Medulla oblongata (tissue), 1 donor: ENCODE results near the gene KCTD16.

Experiments
- DNase-seq: peaks from one replicate; pipeline ENCODE4 v3.0.0-alpha.2; 2015; ENCODE audit errors: extremely low spot score

KCTD16 gene

DNA sequence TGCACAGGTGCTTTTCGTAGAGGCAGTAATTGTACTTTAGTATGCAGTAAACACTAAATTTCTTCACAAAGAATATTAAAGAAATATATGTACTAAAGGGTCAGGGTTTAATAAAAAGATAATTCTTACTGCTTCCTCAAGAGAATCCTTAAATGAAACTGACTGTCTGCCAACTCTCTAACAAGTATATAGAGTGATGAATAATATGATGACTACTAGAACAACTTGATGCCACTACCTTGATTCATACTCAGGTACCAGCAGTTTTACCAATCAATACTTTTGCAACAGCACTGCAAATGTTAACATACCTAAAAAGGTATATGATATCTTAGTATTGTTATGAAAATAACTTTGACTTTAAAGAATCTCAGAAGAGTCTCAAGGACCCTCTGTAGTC is 4.0 kb upstream of the KCTD16 start:
- no peak for DNase-seq

DNA sequence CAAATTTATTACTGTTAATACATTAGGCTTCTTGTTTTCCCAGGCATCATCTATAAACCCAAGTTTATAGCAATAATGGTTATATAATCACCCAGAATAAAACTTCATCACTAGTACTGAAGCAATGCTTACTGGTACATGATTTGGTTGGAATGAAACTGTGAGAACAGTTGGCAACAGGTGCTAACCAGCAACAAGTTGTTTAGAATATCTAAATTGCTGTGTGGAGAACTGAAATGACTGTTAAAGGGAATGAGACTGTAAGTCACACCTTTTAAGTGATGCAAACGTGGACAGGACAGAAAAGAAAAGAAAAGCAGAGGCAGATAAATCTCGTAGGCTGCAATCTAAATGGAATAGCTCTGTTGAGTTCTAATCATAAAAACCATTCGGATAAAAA is 2.7 kb upstream of the KCTD16 start:
- no peak for DNase-seq

DNA sequence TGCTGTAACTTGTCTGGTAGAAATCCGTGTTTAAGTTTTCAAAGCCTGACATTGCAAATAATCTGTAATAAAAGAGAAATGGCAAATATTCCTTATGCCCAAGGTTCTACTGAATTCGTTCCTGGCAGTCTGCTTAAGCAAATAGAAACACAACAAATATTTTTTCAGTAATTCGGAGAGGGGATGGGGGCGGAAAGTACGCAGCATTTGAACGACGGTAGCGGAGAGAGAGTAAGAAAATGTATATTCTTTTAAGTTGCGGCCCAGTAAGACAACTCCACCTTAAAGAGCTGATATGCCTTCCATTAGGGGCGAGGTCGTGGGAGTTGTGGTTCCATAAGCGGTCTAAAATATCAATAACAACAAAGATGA is 783 bp upstream of the KCTD16 start:
- DNase-seq = no peak

DNA sequence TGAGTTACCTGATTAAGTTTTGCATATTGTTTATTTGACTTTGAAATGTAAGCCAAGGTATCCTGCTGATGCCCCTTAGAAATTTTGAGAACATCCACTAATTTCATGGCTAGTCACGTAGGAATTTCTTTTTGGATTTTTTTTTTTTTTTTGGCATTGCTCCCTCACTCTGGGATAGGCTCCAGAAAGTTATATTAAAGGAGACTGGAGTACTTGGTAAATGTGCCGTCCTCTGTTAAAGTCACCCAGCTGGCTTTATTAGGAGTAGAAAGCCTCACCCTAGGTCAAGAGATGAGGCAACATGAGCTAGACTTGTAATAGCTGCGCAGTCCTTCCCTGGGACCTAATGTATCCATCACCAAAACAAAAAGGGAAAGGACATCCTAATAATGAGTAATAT is 3.1 kb downstream of the KCTD16 start:
- no peak for DNase-seq

DNA sequence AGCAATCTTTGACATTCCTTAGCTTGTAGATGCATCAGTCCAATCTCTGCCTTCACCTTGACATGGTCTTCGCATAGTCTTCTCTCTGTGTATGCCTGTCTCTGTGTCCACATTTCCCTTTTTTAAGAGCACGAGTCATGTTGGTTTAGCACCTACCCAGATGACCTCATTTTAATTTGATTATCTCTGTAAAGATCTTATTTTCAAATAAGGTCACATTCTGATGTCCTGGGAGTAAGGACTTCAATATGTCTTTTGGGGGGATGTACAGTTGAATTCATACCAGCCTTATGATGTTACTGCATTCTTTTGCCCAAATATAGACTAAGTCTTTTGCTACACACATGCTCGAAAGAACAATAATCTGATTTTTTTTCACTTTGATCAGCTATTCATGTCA is 6.9 kb downstream of the KCTD16 start:
- DNase-seq = no peak

DNA sequence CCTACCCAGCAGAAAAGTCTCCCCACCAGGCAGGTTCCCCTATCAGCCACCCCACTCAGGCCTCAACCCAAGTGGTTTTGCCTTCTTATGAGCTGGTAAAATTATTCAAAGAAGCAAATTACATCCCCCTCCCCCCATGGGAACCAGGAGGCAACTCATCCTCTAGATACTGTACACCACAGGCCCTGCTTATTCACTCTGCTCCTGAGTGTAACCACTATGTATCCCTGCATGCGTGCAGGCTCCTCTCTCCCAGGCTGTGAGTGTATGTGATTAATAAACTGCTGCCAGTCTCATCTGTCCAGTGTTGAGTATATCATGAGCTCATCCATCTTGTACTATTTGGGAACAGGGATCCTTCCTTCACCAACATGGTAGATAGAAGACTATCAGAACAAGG is 8.6 kb downstream of the KCTD16 start:
- no peak for DNase-seq

DNA sequence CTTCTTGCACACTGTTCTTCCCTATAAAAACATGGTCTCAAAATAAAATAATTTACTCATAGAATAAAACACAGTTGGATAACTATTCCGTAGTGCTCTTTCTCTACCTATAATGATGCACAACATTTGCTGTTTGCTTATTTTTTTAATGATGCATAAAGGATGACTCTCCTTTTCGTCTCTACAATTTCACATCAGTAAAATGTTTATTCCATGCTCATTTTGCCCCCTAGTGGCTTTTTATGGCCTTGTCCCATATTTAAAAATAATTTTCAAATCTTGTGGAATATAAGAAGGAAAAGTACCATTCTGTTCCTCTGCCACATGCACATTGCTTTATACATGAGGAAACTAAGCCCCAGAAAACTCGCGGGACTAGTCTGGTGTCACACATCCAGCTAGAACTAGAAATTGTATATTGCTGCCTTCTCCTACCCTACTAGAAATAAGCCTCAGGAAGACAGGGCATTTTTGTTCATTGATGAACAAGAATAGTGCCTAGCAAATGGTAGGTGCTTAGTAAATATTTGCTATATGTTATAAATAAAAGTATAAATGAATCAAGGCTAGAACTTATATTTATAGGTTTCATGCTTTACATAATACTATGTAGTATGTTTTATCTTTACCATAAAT is 12.7 kb downstream of the KCTD16 start:
- peak; percentile 36 for DNase-seq

DNA sequence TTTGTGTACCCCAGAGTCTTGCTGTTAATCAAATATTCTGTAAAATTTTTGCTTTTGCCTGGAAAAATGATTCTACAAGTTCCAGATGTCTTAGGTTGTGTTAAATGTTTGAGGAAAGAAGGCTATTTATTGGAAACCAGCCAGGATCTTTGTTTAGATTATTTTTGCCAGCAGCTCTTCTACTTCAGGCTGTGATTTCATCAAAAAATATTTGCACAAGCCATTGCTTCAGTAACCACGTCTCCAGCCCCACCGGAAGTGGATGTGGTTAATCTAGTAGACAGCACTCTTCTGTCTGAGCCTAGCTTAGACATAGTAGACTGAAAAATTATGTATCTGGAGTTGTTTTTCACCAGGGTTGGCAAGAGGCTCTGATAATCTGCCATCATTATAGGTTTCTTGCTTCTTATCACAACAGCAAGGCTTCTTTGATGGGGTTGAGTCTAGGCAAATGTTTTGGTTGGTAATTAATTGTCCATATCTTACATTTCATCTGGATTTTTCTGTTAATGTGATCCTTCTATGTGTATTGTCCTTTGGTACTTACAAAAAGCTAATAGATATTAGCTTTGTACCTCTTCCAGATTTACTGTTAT is 17.1 kb downstream of the KCTD16 start:
- peak; percentile 48 for DNase-seq

DNA sequence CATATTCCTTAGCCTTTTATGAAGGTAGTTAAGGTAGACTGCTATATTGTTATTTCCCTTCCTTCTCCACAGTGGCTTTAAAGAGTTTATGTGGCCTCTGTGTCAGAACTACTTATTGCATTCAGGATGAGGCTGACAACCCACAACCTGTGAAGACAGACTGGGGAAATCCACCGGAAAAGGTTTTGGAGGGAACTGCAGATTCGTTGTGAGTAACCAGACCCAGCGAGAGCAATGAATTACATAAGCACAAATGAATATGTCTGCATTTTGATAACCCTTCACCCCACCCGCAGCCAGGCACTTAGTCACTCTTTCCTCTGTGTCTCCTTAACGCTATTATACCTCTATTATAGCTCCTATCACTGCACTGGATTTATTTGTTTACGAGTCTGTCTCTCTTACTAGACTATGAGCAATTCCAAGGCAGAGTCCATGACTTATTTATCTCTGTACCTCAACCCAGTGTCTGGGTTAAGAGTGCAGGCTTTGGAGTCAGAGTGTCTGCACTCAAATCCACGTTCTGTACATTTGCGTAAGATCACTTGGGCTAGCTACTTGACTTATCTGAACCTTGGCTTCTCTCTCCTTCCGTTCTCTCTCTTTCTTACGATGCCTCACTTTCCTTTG is 19.2 kb downstream of the KCTD16 start:
- DNase-seq = peak; percentile 33

DNA sequence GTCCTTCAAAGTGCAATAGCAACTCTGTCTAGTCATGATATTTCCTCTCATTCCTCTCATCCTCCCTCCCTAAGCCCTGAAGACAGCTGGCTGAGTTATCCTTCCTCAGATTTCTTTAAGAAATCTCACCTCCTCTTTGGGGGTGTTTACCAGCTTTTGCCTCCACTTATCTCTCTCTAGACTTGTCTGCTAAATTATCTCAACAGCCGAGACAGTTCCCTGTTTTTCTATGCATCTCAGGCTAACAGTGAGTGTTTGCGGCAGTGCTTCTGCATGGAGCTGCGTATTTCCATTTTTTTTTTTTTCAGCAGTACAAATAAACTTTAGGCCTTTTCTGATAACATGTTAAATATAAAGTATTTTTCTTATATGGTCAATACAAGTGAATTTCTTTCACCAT is 20.9 kb downstream of the KCTD16 start:
- no peak for DNase-seq

DNA sequence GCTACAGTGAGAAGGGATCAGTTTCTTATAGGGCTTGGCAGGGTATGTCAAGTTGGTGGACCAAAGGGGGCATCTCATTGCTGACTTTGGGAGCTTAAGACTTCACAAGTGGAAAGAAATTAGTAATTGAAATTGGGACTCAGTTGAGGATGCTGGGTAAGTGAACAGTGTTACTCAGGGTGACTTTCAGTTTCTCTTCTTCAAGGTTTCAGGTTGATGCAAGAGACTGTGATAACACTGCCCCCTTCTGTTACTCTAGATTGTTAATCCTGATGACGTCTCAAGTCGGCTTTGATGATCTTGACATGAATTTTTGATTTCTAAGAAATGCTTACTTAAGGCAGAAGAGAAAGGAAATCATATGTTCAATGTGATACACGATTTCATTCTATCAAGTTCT is 21.3 kb downstream of the KCTD16 start:
- peak; percentile 83 for DNase-seq

DNA sequence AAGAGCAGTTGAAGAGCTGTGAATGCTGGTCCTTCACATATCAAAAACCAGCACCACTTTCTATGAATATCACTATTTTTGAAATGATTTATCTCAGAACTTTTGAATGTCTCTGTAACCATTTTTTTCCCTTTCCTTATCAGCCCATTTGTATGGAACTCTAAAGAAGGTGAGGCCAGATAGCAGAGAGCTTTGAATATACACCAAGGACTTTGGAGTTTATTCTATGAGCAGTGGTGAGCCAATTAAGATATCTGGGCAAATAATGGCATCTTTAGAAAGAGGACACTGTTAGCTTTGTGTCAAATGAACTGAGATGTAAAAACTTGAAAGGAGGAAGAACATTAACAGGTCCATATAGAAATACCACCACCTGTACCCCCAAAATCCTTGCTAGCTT is 22.0 kb downstream of the KCTD16 start:
- DNase-seq = no peak

DNA sequence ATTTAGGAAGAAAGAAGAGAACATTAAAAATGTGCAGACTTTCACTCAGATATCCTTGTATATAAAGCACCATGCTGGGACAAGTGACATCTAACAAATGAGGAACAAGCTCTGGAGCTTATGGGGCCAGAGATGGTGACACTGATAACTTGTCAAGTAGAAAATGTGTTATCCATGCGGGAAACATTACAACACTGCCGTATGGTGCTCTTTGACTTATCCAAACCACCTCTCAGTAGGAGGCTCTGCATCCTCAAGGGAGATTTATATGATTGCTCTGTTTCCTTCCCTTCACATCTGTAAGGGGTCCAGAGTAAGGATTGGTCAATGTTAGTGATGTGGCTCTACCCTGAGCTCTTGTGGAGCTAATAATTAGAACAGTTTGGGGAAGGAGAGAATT is 23.5 kb downstream of the KCTD16 start:
- no peak for DNase-seq

DNA sequence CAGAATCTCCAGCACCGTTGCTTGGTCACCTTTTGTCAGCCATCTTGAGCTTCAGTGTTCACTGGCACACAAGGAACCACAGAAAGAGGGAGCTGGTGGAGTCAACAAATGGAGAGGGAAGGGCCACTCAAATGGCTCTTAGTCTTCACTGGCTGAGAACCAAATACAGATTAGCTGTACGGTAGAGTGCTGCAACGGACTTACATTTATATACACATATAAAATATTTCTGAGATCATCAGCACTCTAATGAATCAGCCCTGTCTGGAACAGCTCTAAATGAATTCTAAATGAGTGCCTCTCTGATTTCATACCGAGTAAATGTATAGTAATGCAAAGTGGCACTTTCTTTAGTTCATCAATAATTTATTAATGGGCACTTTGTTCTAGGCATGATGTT is 24.8 kb downstream of the KCTD16 start:
- DNase-seq = no peak

DNA sequence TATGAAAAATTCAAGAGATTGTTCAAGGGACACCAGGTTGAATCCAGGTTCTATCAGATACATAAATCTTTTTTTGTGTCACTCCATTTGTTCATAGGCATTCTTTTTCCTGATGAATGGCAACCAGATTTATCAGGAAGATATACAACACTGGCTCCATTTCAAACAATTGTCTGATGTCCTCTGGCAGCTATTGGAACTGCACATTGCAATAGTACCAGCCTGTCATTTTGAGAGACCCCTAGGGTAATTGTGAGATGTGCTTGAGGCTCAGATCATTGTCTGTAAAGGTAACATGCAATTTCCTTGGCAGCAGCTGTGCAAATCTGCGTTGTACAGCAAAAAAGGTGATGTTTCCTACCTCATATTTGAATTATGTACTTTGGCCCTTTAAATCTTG is 25.9 kb downstream of the KCTD16 start:
- DNase-seq = no peak

DNA sequence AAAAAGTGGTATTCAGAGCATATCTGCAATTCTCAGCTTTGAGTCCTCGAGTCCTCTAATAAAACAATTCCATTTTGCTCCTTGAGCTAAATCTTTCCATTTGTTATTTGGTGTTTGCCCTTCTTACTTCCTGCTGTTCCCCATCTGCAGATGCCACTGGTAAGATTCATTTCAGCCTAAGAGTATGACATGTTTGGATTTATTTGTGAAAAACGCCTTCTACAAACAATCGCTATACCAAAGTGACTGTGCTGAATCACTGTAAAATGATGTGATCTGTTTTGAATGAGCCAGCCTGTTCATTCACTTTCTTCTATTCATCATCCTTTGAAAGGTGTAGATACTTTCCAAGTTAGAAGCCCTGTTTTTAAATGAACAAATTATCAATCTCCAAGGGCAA is 27.7 kb downstream of the KCTD16 start:
- no peak for DNase-seq

DNA sequence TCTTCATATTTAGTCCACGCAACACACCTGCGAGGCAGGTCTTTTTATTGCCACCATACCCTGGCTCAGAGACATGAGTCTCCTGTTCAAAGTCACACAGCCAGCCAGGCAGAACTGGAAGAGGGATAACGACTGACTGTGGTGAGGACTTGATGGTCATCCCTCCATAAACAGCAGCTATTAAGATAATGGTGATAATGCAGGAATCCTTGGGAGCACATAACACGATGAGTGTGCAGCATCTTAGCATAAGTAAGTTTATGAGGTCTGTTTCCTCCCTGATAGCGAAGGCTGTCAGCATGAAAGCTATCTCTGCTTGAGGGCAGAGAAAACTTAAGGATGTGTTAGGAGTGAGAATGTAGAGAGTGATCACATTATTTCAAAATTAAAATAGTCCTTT is 30.9 kb downstream of the KCTD16 start:
- DNase-seq = no peak

DNA sequence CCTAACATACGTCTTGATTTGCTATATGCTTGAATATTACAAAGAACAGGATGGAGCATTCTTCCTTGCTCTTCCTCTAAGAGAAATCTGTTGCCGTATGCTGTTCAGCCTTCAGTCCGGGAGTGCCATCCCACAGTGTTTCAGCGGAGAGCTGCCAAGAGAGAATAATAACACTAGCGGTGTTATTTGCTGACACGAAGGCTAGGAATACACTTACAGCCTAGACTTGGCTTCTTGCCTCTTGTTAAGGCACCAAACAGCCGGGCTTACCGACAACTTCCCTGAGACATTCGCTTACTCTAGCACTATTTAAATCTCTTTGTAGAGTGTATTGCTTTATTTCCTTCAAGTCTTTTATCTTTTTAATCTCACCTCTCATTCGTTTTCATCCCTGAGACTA is 31.4 kb downstream of the KCTD16 start:
- DNase-seq = no peak

DNA sequence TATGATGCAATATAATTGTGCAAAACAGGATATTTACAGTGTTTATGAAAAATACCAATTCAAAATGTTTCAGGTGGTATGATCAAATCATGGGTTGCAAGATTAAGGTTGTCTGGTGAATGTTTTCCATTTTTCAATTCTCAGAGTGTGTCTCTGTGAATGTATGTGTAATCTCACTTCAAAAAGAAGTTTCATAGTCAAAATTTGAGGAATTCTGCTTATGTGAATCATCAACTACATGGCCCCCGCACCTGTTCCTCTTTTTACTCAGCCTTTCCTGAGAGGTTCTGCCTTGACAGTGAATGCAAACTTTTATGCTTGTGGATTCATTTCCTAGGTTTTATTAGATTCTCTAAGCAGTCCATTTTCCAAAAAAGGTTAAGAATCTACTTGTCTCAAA is 32.1 kb downstream of the KCTD16 start:
- DNase-seq = no peak

DNA sequence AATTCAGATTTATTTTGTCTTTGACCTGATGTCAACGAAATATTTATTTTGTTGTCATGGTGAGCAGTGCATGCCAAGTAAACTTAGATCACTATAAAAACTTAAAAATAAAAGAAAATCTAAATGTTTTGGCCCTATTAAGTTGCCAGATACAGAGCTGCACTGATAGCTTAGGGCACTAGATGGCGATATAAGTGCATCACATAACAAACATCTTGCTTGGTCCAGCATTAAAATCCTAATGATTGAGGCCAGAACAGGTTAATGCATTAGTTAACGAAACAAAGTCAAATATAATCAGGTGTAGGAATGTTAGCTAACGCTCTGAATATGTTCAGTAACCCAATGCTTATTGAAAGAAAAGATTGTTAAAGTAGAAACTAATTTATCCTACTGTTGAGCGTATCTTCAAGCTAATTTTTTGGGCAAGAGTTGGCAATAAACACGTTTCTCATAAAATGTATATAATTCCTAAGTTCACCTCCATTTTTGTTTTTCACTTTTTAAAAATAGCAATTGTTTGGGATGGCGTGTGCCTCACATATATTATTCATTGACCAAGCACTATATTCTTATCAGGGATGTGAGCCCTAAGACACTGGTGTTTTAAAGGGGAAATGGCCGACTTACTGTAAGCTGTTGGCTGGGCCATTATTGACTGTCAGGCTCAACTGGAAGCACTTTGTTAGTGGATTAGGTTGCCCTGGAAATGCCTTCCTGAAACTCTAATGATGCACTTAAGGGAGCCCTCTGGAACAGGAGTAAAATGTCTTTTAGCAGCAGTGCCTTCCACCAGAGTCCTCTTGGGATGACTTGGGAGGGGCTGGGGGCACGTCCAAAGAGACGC is 33.3 kb downstream of the KCTD16 start:
- peak; percentile 81 for DNase-seq

DNA sequence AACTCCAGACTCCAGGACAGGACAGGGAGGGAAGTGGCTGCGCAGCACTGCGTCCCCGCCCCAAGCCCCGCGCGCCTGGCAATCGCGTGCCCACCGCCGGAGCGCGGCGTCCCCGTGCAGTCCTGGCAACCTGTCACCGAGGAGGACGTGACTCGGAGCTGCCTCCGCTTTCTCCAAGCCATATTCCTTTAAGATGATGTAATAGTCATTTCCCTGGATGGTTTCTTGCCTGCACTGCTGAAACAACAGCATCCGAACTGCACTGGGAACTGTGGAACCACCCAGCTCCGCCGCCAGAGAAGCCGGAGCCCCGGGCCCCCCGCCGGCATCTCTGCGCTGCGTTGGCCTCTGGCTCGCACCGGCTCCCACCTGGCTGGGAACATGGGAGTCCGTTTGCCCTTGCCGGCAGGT is 34.5 kb downstream of the KCTD16 start:
- no peak for DNase-seq

DNA sequence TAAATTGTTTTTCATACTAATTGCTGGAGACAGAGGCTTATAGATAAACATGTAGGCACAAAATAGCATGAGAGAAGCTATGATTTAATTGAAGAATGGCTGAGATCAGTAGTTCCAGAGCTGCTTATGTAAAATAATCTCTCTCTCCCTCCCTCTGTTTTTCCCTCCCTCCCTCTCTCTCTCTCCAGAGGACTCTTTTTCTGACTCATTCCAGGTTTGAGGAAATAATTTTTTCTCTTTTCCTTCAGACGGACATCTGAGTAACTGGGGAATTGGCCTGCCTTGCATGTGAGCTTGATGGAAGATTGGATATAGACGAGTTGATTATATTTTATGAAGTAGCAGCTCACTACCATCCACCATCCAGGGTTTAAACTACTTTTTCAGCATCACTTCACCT is 35.5 kb downstream of the KCTD16 start:
- no peak for DNase-seq
